Trophoblast cell (in vitro differentiated cells and primary cell): ENCODE data around the gene RPLP2.

Experiments used
- DNase-seq, 2 donors: peaks; one replicate each; pipeline ENCODE4 v3.0.0-alpha.2; 2016
- H2AFZ ChIP-seq: 2 replicates; pipeline ENCODE4 v1.6.1; 2013; ENCODE audit warnings: low read length, moderate library complexity, mild to moderate bottlenecking; ENCODE audit not compliant: insufficient read depth, poor library complexity
- H2AK5ac ChIP-seq: 2 replicates; pipeline ENCODE4 v1.6.1; 2013; ENCODE audit warnings: mild to moderate bottlenecking, low read length
- H2BK120ac ChIP-seq: 2 replicates; pipeline ENCODE4 v1.6.1; 2013; ENCODE audit warnings: low read length, mild to moderate bottlenecking, moderate library complexity; ENCODE audit not compliant: insufficient read depth, poor library complexity
- H2BK12ac ChIP-seq: 2 replicates; pipeline ENCODE4 v1.6.1; 2013; ENCODE audit warnings: mild to moderate bottlenecking, low read length, moderate library complexity
- H2BK5ac ChIP-seq: 2 replicates; pipeline ENCODE4 v1.6.1; 2013; ENCODE audit warnings: low read length, low read depth, moderate library complexity, mild to moderate bottlenecking; ENCODE audit not compliant: poor library complexity
- H3K14ac ChIP-seq: 2 replicates; pipeline ENCODE4 v1.6.1; 2013; ENCODE audit warnings: mild to moderate bottlenecking, low read length
- H3K18ac ChIP-seq: 2 replicates; pipeline ENCODE4 v1.6.1; 2013; ENCODE audit warnings: mild to moderate bottlenecking, low read length
- H3K23ac ChIP-seq: 2 replicates; pipeline ENCODE4 v1.6.1; 2013; ENCODE audit warnings: low read length
- H3K27ac ChIP-seq: 2 replicates; pipeline ENCODE4 v1.5.1; 2013; ENCODE audit warnings: low read depth, mild to moderate bottlenecking, inconsistent platforms, low read length, moderate library complexity
- H3K27me3 ChIP-seq: 2 replicates; pipeline ENCODE4 v1.6.1; 2013; ENCODE audit warnings: inconsistent platforms, mild to moderate bottlenecking, low read length, moderate library complexity; ENCODE audit not compliant: insufficient read depth
- H3K36me3 ChIP-seq, 2 experiments: 1 replicate in 1 of 2; 2 replicates in 1 of 2; pipeline ENCODE4 v1.6.1; 2013; ENCODE audit warnings: low read length in 2 of 2, mild to moderate bottlenecking in 2 of 2, moderate library complexity in 1 of 2; ENCODE audit not compliant: insufficient read depth in 2 of 2, control insufficient read depth in 1 of 2
- H3K4ac ChIP-seq: 2 replicates; pipeline ENCODE4 v1.6.1; 2013; ENCODE audit warnings: low read depth, mild to moderate bottlenecking, low read length, moderate library complexity
- H3K4me1 ChIP-seq, 2 experiments: 1 replicate in 1 of 2; 2 replicates in 1 of 2; pipeline ENCODE4 v1.6.1; 2013; ENCODE audit warnings: low read length in 2 of 2, mild to moderate bottlenecking in 2 of 2, moderate library complexity in 1 of 2; ENCODE audit not compliant: insufficient read depth in 2 of 2, control insufficient read depth in 1 of 2
- H3K4me2 ChIP-seq: 2 replicates; pipeline ENCODE4 v1.6.1; 2013; ENCODE audit warnings: inconsistent platforms, mild to moderate bottlenecking, low read length, moderate library complexity
- H3K4me3 ChIP-seq: 2 replicates; pipeline ENCODE4 v1.5.1; 2013; ENCODE audit warnings: mild to moderate bottlenecking, low read depth, low read length, inconsistent platforms
- H3K79me1 ChIP-seq: one replicate; pipeline ENCODE4 v1.6.1; 2013; ENCODE audit warnings: low read length
- H3K79me2 ChIP-seq: 2 replicates; pipeline ENCODE4 v1.6.1; 2013; ENCODE audit warnings: low read length, mild to moderate bottlenecking; ENCODE audit not compliant: control insufficient read depth, insufficient read depth, poor library complexity
- H3K9ac ChIP-seq: 2 replicates; pipeline ENCODE4 v1.6.1; 2013; ENCODE audit warnings: mild to moderate bottlenecking, low read length
- H3K9me3 ChIP-seq: 2 replicates; pipeline ENCODE4 v1.6.1; 2013; ENCODE audit warnings: low read depth, mild to moderate bottlenecking, control low read depth, inconsistent platforms, low read length; ENCODE audit not compliant: insufficient read depth
- H4K12ac ChIP-seq: 2 replicates; pipeline ENCODE4 v1.6.1; 2013; ENCODE audit warnings: low read depth, mild to moderate bottlenecking, low read length, moderate library complexity
- H4K8ac ChIP-seq: 2 replicates; pipeline ENCODE4 v1.6.1; 2013; ENCODE audit warnings: low read depth, mild to moderate bottlenecking, low read length, moderate library complexity
- H4K91ac ChIP-seq: one replicate; pipeline ENCODE4 v1.6.1; 2013; ENCODE audit warnings: low read depth, mild to moderate bottlenecking, low read length, moderate library complexity
- WGBS: extraction: QIAGEN DNeasy Blood & Tissue Kit; methylation state at CpG from one replicate; pipeline ENCODE4 v1.1.7; 2013; ENCODE audit warnings: missing lambda C conversion rate; ENCODE audit not compliant: insufficient read length, insufficient coverage; ENCODE audit errors: extremely low coverage; 5-methylcytosine and 5-hydroxymethylcytosine counted together

Gene RPLP2

DNA sequence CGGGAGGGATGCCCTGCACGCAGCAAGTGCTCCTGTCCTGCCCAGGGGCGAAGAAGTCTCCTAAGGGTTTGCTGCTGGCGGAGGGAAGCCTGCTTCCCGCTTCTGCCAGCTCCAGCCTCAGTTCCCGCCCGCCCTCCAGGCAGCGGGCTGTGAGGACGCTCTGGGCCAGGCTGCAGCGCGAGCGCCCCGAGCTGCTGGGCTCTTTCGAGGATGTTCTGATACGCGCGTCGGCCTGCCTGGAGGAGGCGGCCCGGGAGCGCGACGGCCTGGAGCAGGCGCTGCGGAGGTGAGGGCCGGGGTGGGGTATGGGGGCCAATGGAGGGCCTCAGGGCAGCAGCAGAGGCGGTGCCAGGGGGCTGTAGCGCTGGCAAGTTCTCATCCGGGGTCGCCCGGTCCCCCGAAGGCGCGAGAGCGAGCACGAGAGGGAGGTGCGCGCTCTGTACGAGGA lies 20.1 kb downstream of the RPLP2 start:
- peak overlapping the region; percentile 19 for H3K14ac ChIP-seq
- WGBS: no CpG with 5 or more reads among the region's 39 CpGs
- peak overlapping the region; percentile 33 for H4K8ac ChIP-seq
- peaks cover 33% of the 10 kb centered on the region for H3K27me3 ChIP-seq
- H4K12ac ChIP-seq: no peak overlapping the region
- peaks cover 5% of the 10 kb centered on the region for H3K9me3 ChIP-seq
- H2BK120ac ChIP-seq: no peak overlapping the region
- H3K36me3 ChIP-seq: peaks cover 5 to 8% of the 10 kb centered on the region in 2 experiments
- H3K4me1 ChIP-seq: peaks cover 50 to 55% of the 10 kb centered on the region in 2 experiments
- DNase-seq: no peak
- H3K18ac ChIP-seq: peak overlapping the region; percentile 7
- no peak overlapping the region for H3K9ac ChIP-seq
- peaks cover 23% of the 10 kb centered on the region for H3K79me1 ChIP-seq
- H2BK5ac ChIP-seq: no peak overlapping the region
- no peak overlapping the region for H2AK5ac ChIP-seq
- peak overlapping the region; percentile 32 for H3K4me3 ChIP-seq
- no peak overlapping the region for H4K91ac ChIP-seq
- H3K23ac ChIP-seq: no peak overlapping the region
- H3K27ac ChIP-seq: no peak overlapping the region
- no peak overlapping the region for H3K4ac ChIP-seq
- H3K4me2 ChIP-seq: peak overlapping the region; percentile 67
- peaks cover 12% of the 10 kb centered on the region for H3K79me2 ChIP-seq
- H2AFZ ChIP-seq: peak overlapping the region; percentile 50
- no peak overlapping the region for H2BK12ac ChIP-seq

DNA sequence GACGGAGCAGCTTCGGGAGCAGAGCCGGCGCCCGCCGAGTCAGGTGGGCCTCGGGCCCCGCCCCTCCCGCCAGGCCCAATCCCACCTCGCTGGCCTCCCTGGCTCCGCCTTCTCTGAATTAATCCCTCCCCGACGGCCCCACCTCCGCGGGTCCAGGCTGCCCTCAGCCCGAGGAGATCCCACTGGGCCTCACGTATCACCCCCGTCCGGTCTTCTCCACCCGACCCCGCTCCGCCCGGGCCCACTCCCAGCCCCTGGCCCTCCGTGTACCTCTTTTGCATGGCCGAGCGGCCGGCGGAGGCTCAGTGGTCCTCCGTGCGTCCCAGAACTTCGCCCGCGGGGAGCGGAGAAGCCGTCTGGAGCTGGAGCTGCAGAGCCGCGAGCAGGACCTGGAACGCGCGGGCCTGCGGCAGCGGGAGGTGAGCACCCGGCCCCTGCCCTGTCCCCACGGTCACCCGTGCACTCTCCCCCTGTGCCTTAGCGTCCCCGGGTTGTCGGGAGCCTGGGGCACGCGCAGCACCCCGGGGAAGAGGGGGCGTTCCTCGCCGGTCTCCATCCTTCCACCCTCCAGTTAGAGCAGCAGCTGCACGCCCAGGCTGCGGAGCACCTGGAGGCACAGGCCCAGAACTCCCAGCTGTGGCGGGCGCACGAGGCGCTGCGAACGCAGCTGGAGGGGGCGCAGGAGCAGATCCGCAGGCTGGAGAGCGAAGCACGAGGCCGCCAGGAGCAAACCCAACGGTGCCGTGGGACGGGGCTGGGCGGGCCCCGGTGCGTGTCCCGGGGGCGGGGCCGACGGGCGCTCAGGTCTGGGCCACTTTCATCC lies 20.7 kb downstream of the RPLP2 start:
- H2BK5ac ChIP-seq: no peak overlapping the region
- H3K27ac ChIP-seq: no peak overlapping the region
- H3K23ac ChIP-seq: no peak overlapping the region
- H3K9ac ChIP-seq: no peak overlapping the region
- H2BK12ac ChIP-seq: no peak overlapping the region
- no peak overlapping the region for H3K14ac ChIP-seq
- peaks cover 33% of the 10 kb centered on the region for H3K27me3 ChIP-seq
- no peak overlapping the region for H3K4ac ChIP-seq
- peaks cover 12% of the 10 kb centered on the region for H3K79me2 ChIP-seq
- peaks cover 5% of the 10 kb centered on the region for H3K9me3 ChIP-seq
- H2AK5ac ChIP-seq: no peak overlapping the region
- H4K8ac ChIP-seq: peak overlapping the region; percentile 28
- H3K4me1 ChIP-seq: peaks cover 52 to 57% of the 10 kb centered on the region in 2 experiments
- no peak overlapping the region for H4K91ac ChIP-seq
- H4K12ac ChIP-seq: no peak overlapping the region
- H3K4me3 ChIP-seq: no peak overlapping the region
- H2BK120ac ChIP-seq: no peak overlapping the region
- peak in 1 of 2 donors; percentile 65 for DNase-seq
- H3K79me1 ChIP-seq: peaks cover 23% of the 10 kb centered on the region
- peaks cover 2 to 4% of the 10 kb centered on the region in 2 experiments for H3K36me3 ChIP-seq
- H3K18ac ChIP-seq: no peak overlapping the region
- peak overlapping the region; percentile 67 for H3K4me2 ChIP-seq
- H2AFZ ChIP-seq: peak overlapping the region; percentile 35
- no CpG with 5 or more reads among the region's 78 CpGs for WGBS

DNA sequence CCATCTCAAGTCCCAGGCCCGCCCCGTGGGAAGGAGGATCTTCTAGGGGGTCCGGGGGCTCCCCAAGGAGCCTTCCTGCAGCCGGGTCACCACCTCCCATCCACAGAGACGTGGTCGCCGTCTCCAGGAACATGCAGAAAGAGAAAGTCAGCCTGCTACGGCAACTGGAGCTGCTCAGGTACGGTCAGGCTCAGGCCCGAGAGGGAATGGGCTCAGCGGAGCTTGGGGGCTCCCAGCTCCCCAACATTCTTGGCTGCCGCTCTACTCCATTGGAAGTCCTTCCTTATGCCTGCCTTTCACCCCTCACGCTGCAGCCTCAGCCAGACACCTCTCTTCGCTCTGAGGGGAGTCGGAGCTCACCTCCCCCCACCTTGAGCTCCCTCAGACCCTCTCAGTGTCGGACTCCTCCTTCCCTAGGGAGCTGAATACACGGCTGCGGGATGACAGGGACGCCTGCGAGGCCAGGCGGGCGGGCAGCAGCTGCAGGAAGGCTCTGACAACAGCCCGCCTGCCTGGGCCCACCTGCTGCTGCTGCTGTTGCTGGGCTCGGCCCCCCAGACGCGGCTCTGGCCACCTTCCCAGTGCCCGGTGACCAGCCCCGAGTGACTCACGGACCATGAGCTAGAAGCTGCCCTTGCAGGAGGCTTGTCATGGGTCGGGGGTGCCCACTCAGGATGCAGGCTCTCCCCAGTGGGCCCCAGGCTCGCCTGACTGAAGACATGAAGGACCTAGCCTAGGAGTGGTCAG lies 21.5 kb downstream of the RPLP2 start:
- Histone ChIP-seq H4K8ac (no peak overlapping the region), H4K12ac (no peak overlapping the region), H3K27me3 (peaks cover 33% of the 10 kb centered on the region), H2BK120ac (no peak overlapping the region), H3K9me3 (peaks cover 5% of the 10 kb centered on the region), H3K14ac (no peak overlapping the region), H4K91ac (no peak overlapping the region), H3K23ac (no peak overlapping the region), H2BK12ac (no peak overlapping the region), H3K4ac (no peak overlapping the region), H2AFZ (no peak overlapping the region), H3K79me2 (peaks cover 12% of the 10 kb centered on the region), H2BK5ac (no peak overlapping the region), H3K27ac (no peak overlapping the region), H3K4me3 (no peak overlapping the region), H3K9ac (no peak overlapping the region), H3K79me1 (peaks cover 23% of the 10 kb centered on the region), H3K4me1 (peaks cover 52 to 57% of the 10 kb centered on the region in 2 experiments), H3K36me3 (peaks cover 7 to 9% of the 10 kb centered on the region in 2 experiments), H3K18ac (no peak overlapping the region), H3K4me2 (no peak overlapping the region), H2AK5ac (no peak overlapping the region)
- no CpG with 5 or more reads among the region's 31 CpGs for WGBS
- DNase-seq: no peak

DNA sequence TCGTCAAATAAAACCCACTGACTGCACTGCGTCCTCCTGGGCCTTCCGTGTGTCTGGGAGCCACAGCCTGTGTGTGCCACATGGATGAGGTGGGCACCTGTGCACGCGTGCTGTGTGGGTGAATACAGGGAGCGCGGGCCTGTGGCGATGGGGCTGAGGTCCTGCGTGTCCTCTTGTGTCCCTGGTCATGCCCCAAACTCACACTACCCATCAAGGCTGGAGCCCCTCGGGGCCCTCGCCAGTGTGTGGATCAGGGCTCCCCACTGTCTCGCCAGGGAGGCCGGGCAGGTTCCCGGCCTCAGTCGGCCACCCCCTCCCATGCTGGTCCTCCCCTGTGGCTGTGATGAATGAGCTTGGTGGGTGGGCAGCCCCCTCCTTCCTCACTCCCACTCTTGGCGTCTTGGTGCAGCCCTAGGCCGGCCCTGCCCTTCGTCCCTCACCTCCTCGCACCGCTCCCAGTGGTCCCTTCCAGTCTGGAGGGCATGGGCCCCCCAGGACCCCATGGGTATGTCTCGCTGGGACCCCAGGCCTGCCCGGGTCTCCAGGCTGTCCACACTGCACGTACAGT lies 22.3 kb downstream of the RPLP2 start:
- H2BK12ac ChIP-seq: peak overlapping the region; percentile 63
- H2AK5ac ChIP-seq: peak overlapping the region; percentile 77
- H3K79me1 ChIP-seq: peaks cover 20% of the 10 kb centered on the region
- no peak overlapping the region for H3K9ac ChIP-seq
- peaks cover 5% of the 10 kb centered on the region for H3K9me3 ChIP-seq
- peak overlapping the region; percentile 85 for H3K14ac ChIP-seq
- peak overlapping the region; percentile 79 for H3K4me2 ChIP-seq
- peak overlapping the region; percentile 83 for H4K91ac ChIP-seq
- peak overlapping the region; percentile 35 for H2BK120ac ChIP-seq
- H4K8ac ChIP-seq: peak overlapping the region; percentile 81
- H3K27me3 ChIP-seq: peaks cover 32% of the 10 kb centered on the region
- peak overlapping the region; percentile 30 for H3K4ac ChIP-seq
- H3K4me3 ChIP-seq: peak overlapping the region; percentile 71
- peaks cover 12% of the 10 kb centered on the region for H3K79me2 ChIP-seq
- H2BK5ac ChIP-seq: no peak overlapping the region
- no peak overlapping the region for H3K27ac ChIP-seq
- H3K23ac ChIP-seq: no peak overlapping the region
- peaks cover 14 to 16% of the 10 kb centered on the region in 2 experiments for H3K36me3 ChIP-seq
- peak overlapping the region; percentile 67 for H4K12ac ChIP-seq
- peak overlapping the region; percentile 67 for H3K18ac ChIP-seq
- no peak for DNase-seq
- H3K4me1 ChIP-seq: peaks cover 52 to 54% of the 10 kb centered on the region in 2 experiments
- H2AFZ ChIP-seq: peak overlapping the region; percentile 19
- no CpG with 5 or more reads among the region's 23 CpGs for WGBS
